DOHH2 (cell line): ENCODE results near the gene PARP14.
A peak's percentile ranks its signal among the peaks of the same experiment; 100 is the strongest.

Experiments used
- H3F3A ChIP-seq: fragments of 200-600 bp; sonication (generic), shearing (Covaris generic); 2 replicates; pipeline ENCODE4 v1.6.0; 2016; ENCODE audit warnings: antibody characterized with exemption, mild to moderate bottlenecking; ENCODE audit not compliant: control insufficient read depth, insufficient read depth
- H3K27ac ChIP-seq: fragments of 200-600 bp; sonication (generic); 2 replicates; pipeline ENCODE4 v1.5.1; 2014; ENCODE audit warnings: low read depth, mild to moderate bottlenecking, low read length, moderate library complexity
- H3K27me3 ChIP-seq: fragments of 200-600 bp; sonication (generic); 2 replicates; pipeline ENCODE4 v1.6.1; 2014; ENCODE audit warnings: mild to moderate bottlenecking, low read length, mixed read lengths; ENCODE audit not compliant: control insufficient read depth
- H3K36me3 ChIP-seq: fragments of 200-600 bp; sonication (generic); 2 replicates; pipeline ENCODE4 v1.6.1; 2014; ENCODE audit warnings: mild to moderate bottlenecking, low read length, moderate library complexity, mixed read lengths; ENCODE audit not compliant: control insufficient read depth
- H3K4me1 ChIP-seq: fragments of 200-600 bp; sonication (generic); 2 replicates; pipeline ENCODE4 v1.6.1; 2014; ENCODE audit warnings: mild to moderate bottlenecking, low read length, mixed read lengths; ENCODE audit not compliant: control insufficient read depth
- H3K4me2 ChIP-seq: fragments of 200-600 bp; sonication (generic); 2 replicates; pipeline ENCODE4 v1.6.0; 2014; ENCODE audit warnings: mild to moderate bottlenecking, low read length, moderate library complexity
- H3K4me3 ChIP-seq: fragments of 200-600 bp; sonication (generic); 2 replicates; pipeline ENCODE4 v1.5.1; 2014; ENCODE audit warnings: mild to moderate bottlenecking, low read length, mixed read lengths
- H3K79me2 ChIP-seq: fragments of 200-600 bp; sonication (generic); 2 replicates; pipeline ENCODE4 v1.6.1; 2014; ENCODE audit warnings: mild to moderate bottlenecking, low read length, mixed read lengths; ENCODE audit not compliant: control insufficient read depth
- H3K9me2 ChIP-seq: fragments of 200-600 bp; sonication (generic); replicated peaks from 2 replicates; pipeline ENCODE4 v1.6.1; 2014; ENCODE audit warnings: mild to moderate bottlenecking, low read length, mixed read lengths; ENCODE audit not compliant: control insufficient read depth
- H3K9me3 ChIP-seq: fragments of 200-600 bp; sonication (generic); 2 replicates; pipeline ENCODE4 v1.6.1; 2014; ENCODE audit warnings: antibody characterized with exemption, low read length, mixed read lengths; ENCODE audit not compliant: control insufficient read depth, insufficient read depth
- H4K20me1 ChIP-seq: fragments of 200-600 bp; sonication (generic); 2 replicates; pipeline ENCODE4 v1.6.0; 2014; ENCODE audit warnings: low read depth, mild to moderate bottlenecking, antibody characterized with exemption, low read length, moderate library complexity; ENCODE audit not compliant: control insufficient read depth, insufficient read depth
- EZH2phosphoT487 ChIP-seq: fragments of 200-600 bp; sonication (generic); IDR thresholded peaks from 2 replicates; pipeline ENCODE4 v1.6.1; 2017; ENCODE audit warnings: borderline replicate concordance, mild to moderate bottlenecking, antibody characterized with exemption, low read length, moderate library complexity, mixed read lengths
- TF ChIP-seq, protein P1 (sequence below): fragments of 200-600 bp; sonication (generic); IDR thresholded peaks from one replicate; pipeline ENCODE4 v1.5.1; 2014; ENCODE audit warnings: antibody characterized with exemption, mild to moderate bottlenecking, low read depth, low read length; ENCODE audit not compliant: poor library complexity, severe bottlenecking

The PARP14 gene

DNA sequence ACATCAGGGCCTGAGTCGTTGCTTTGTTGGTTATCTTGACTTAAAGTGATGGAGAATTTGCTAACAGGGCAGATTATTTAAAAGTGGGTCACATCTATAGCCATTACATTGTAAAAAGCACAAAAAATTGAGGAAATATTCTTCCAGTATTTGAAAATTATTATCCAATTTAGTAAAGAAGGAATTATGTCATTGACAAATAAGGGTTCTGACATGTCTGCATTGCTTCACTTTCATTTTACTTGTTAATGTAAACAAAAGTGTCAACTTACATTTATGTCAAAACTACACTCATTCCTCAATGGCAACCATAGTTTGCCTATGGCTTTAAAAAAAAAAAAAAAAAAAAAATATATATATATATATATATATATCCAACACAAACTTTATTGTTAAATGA is 3.4 kb upstream of the PARP14 start:
- H3K27ac ChIP-seq, result no peak overlapping the region
- H3K9me2 ChIP-seq, result no peaks in the 10 kb centered on the region
- no peak overlapping the region for H3K4me2 ChIP-seq
- H3K79me2 ChIP-seq, result no peaks in the 10 kb centered on the region
- H3K36me3 ChIP-seq, result no peaks in the 10 kb centered on the region
- H3K27me3 ChIP-seq, result peaks cover 14% of the 10 kb centered on the region
- no peak overlapping the region for H3K4me3 ChIP-seq
- no peak for TF ChIP-seq EZH2phosphoT487
- TF ChIP-seq, protein P1, sequence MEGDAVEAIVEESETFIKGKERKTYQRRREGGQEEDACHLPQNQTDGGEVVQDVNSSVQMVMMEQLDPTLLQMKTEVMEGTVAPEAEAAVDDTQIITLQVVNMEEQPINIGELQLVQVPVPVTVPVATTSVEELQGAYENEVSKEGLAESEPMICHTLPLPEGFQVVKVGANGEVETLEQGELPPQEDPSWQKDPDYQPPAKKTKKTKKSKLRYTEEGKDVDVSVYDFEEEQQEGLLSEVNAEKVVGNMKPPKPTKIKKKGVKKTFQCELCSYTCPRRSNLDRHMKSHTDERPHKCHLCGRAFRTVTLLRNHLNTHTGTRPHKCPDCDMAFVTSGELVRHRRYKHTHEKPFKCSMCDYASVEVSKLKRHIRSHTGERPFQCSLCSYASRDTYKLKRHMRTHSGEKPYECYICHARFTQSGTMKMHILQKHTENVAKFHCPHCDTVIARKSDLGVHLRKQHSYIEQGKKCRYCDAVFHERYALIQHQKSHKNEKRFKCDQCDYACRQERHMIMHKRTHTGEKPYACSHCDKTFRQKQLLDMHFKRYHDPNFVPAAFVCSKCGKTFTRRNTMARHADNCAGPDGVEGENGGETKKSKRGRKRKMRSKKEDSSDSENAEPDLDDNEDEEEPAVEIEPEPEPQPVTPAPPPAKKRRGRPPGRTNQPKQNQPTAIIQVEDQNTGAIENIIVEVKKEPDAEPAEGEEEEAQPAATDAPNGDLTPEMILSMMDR, result no peak
- peaks cover 5% of the 10 kb centered on the region; the same call in 1 of the 2 replicates for H3K9me3 ChIP-seq
- H4K20me1 ChIP-seq, result no peaks in the 10 kb centered on the region
- peaks cover 50% of the 10 kb centered on the region for H3K4me1 ChIP-seq
- no peaks in the 10 kb centered on the region for H3F3A ChIP-seq

DNA sequence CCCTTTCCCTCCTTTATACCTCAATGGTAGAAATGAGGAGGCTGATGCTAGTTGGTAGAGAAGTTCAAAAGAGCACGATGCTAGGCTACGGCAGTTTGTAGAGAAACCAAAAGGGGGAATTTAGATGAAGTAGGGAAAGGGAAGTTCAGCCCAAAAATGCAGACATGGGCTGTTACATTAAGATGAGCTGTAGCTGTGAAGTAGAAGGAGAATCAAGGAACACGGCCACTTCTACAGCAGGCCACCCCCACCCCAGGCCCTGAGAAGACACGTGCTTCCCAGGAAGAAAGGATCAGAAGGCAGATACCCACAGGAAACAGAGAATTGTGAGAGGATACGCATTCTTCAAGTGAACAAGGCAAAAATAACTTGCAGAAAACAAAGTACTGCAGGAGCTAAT is 2.1 kb upstream of the PARP14 start:
- H3K27me3 ChIP-seq, result peaks cover 14% of the 10 kb centered on the region
- TF ChIP-seq, protein P1, result no peak
- no peak for TF ChIP-seq EZH2phosphoT487
- H3K9me3 ChIP-seq, result peaks cover 5% of the 10 kb centered on the region; the same call in 1 of the 2 replicates
- no peaks in the 10 kb centered on the region for H3K9me2 ChIP-seq
- H3K27ac ChIP-seq, result no peak overlapping the region
- no peaks in the 10 kb centered on the region for H3K79me2 ChIP-seq
- H3K36me3 ChIP-seq, result no peaks in the 10 kb centered on the region
- H3F3A ChIP-seq, result no peaks in the 10 kb centered on the region
- H3K4me2 ChIP-seq, result no peak overlapping the region; the same call in 1 of the 2 replicates
- H4K20me1 ChIP-seq, result no peaks in the 10 kb centered on the region
- no peak overlapping the region for H3K4me3 ChIP-seq
- peaks cover 62% of the 10 kb centered on the region for H3K4me1 ChIP-seq

DNA sequence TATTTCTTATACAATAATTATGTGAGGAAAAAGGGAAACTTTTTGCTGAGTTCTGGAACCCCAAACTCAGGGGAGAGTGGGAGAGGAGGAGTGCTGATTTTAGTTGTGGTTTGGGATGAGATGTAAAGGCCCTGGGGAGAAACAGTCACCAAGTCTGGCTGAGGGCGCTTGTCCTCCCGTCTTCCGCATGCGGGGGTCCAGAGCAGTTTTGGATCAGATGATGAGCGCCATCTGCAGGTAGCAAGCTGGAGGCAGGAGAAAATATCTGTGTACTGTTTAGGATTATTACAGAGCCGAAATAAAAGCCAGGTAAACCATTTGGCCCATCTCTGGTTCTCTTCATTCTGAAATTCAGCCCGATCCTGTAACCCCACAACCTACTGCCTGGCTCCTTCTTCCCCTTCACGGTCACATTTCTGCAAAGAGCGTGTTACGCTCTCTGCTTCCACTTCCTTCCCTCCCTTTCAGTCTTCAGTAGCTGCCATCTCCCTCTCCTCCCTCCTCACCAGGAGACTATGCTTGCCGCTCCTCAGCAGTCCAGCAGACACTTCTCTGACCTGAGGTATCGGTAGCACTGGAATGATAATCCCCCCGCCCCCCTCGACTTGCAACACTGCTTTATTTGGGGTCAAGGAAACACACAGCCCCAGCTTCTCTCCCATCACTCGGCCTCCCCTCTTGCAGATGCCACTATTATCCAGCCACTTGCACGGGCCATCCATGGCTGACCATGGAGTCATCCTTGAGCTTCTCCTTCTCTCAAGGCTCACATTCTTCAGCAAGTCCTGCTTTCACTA is 1.4 kb upstream of the PARP14 start:
- peaks cover 14% of the 10 kb centered on the region for H3K27me3 ChIP-seq
- peak overlapping the region; percentile 80 for H3K4me3 ChIP-seq
- peaks cover 59% of the 10 kb centered on the region for H3K4me1 ChIP-seq
- no peak for TF ChIP-seq EZH2phosphoT487
- TF ChIP-seq, protein P1, result peak; percentile 82
- H4K20me1 ChIP-seq, result no peaks in the 10 kb centered on the region
- H3K9me3 ChIP-seq, result no peaks in the 10 kb centered on the region; the same call in 1 of the 2 replicates
- H3K4me2 ChIP-seq, result peak overlapping the region; percentile 93
- no peaks in the 10 kb centered on the region for H3K9me2 ChIP-seq
- no peaks in the 10 kb centered on the region; the same call in 1 of the 2 replicates for H3F3A ChIP-seq
- no peaks in the 10 kb centered on the region for H3K79me2 ChIP-seq
- H3K27ac ChIP-seq, result no peak overlapping the region
- no peaks in the 10 kb centered on the region for H3K36me3 ChIP-seq
